IPS-18c (cell line): Measurements from ENCODE around the gene RPS5.
A peak's percentile ranks its signal among the peaks of the same experiment; 100 is the strongest.
"Not testable (repeated sequence)": the region's sequence is repeated elsewhere in the genome, so short reads cannot be mapped to it uniquely, and the experiment has no call there.

Experiments
- H3K4me3 ChIP-seq: 2 replicates; pipeline ENCODE4 v1.7.0; 2013; ENCODE audit warnings: low read depth, mild to moderate bottlenecking, low read length, moderate library complexity; ENCODE audit not compliant: insufficient read depth
- H3K9me3 ChIP-seq: one replicate; pipeline ENCODE4 v1.6.1; 2013; ENCODE audit warnings: mild to moderate bottlenecking, low read length, moderate library complexity; ENCODE audit not compliant: control insufficient read depth, insufficient read depth

Gene RPS5

DNA sequence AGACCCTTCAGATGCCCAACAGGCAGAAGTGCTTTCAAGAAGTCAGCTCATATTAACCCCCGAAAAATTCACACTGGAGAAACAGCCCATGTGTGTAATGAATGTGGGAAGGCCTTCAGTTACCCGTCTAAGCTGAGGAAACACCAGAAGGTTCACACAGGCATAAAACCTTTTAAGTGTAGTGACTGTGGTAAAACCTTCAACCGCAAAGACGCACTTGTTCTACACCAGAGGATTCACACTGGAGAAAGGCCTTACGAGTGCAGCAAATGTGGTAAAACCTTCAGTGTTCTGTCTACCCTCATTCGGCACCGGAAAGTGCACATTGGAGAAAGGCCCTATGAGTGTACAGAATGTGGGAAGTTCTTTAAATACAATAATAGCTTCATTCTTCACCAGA lies 30.0 kb downstream of the RPS5 start:
- Histone ChIP-seq H3K9me3 (no peaks in the 10 kb centered on the region), H3K4me3 (no peak overlapping the region)

- Histone ChIP-seq H3K9me3 (peaks cover 22% of the 10 kb centered on the region), H3K4me3 (no peak overlapping the region)
Observed at GRCh38 chr19:58428617-58429016, 41.5 kb downstream of the RPS5 start.

DNA sequence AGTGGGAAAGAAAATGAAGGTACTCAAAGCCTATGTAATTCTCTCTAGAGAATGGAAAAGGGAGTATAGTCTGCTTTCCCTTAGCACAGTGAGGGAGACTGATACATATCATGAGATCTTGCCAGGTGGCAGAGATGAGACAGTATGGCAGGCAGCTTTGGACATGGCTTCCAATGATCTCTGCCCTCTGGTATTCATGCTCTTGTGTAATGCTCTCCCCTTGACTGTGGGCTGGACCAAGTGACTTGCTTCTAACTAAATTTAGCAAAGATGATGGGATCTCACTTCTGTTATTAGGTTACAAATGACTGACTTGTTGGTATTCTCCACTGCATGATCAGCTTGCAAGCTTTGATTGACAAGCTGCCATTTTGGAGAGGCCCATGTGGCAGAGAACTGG lies 42.7 kb downstream of the RPS5 start:
- peaks cover 33% of the 10 kb centered on the region for H3K9me3 ChIP-seq
- H3K4me3 ChIP-seq, result no peak overlapping the region

DNA sequence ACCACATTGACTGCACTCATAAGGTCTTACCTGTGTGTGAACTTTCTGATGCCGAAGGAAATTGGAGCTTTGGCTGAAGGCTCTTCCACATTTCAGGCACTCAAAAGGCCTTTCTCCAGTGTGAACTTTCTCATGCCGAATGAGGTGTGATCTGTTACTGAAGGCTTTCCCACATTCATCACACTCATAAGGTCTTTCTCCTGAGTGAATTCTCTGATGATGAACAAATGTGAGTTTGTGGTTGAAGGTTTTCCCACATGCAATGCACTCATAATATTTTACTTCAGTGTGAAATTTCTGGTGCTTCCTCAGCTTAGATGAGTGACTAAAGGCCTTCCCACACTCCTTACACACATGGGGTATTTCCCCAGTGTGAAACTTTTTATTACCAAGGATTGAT lies 47.1 kb downstream of the RPS5 start:
- H3K9me3 ChIP-seq, result peaks cover 43% of the 10 kb centered on the region

GRCh38 chr19:58439576-58440554 lies 52.8 kb downstream of the RPS5 start, which contains the start of gene ZNF132:
ZNF132 (minus strand) TSS chr19:58440153; CDS start chr19:58439821, 332 bp downstream.
- H3K9me3 ChIP-seq, result peaks cover 11% of the 10 kb centered on the region

More for the DNA sequence above, 47.1 kb downstream of the RPS5 start:
- H3K4me3 ChIP-seq, result no peak overlapping the region

GRCh38 chr19:58440556-58440955 lies 53.5 kb downstream of the RPS5 start:
- peak overlapping the region; percentile 50 for H3K4me3 ChIP-seq
- peaks cover 4% of the 10 kb centered on the region for H3K9me3 ChIP-seq

More at GRCh38 chr19:58439576-58440554, 52.8 kb downstream of the RPS5 start, which contains the start of gene ZNF132:
- peak within 1 kb of the TSS; percentile 88 for H3K4me3 ChIP-seq

DNA sequence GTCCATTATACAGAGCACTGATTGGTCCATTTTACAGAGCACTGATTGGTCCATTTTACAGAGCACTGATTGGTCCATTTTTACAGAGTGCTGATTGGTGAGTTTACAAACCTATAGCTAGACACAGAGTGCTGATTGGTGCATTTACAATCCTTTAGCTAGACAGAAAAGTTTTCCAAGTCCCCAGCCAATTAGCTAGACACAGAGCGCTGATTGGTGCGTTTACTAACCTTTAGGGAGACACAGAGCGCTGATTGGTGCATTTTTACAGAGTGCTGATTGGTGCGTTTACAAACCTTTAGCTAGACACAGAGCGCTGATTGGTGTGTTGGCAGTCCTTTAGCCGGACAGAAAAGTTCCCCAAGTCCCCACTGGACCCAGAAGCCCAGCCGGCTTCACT lies 55.9 kb downstream of the RPS5 start:
- H3K9me3 ChIP-seq, H3K4me3 ChIP-seq: not testable (repeated sequence)
